Suprapubic skin (tissue), 4 donors: ENCODE results near the gene POLR2C. TPM values are rescaled to one million over a fixed set of nuclear protein-coding genes. Genes with fewer than 3 reads are reported as not detected.

Experiments used
- DNase-seq, 2 donors: peaks; one replicate each; pipeline ENCODE4 v3.0.0-alpha.2; 2019; ENCODE audit warnings: low spot score in 2 of 2
- H3K27ac ChIP-seq: fragments of 200-600 bp; sonication (generic); one replicate; pipeline ENCODE4 v1.5.1; 2019
- H3K27me3 ChIP-seq: fragments of 200-600 bp; sonication (generic); one replicate; pipeline ENCODE4 v1.5.1; 2019
- H3K36me3 ChIP-seq: fragments of 200-600 bp; sonication (generic); one replicate; pipeline ENCODE4 v1.5.1; 2019
- H3K4me1 ChIP-seq: fragments of 200-600 bp; sonication (generic); one replicate; pipeline ENCODE4 v1.5.1; 2019
- H3K4me3 ChIP-seq: fragments of 200-600 bp; sonication (generic); one replicate; pipeline ENCODE4 v1.5.1; 2019; ENCODE audit warnings: mild to moderate bottlenecking
- H3K9me3 ChIP-seq: fragments of 200-600 bp; sonication (generic); one replicate; pipeline ENCODE4 v1.5.1; 2019
- CTCF ChIP-seq, 2 donors: fragments of 200-600 bp in 1 of 2; fragments of 450-650 bp in 1 of 2; sonication (generic) in 1 of 2; IDR thresholded peaks; one replicate each; pipeline ENCODE4 v1.5.1; 2016 to 2019; ENCODE audit warnings: antibody characterized with exemption in 2 of 2, mild to moderate bottlenecking in 1 of 2, moderate library complexity in 1 of 2
- EP300 ChIP-seq: sonication (generic); formaldehyde crosslinking; IDR thresholded peaks from one replicate; pipeline ENCODE4 v1.6.1; 2017; ENCODE audit warnings: antibody characterized with exemption
- POLR2A ChIP-seq, 2 donors: fragments of 450-650 bp; IDR thresholded peaks; one replicate each; pipeline ENCODE4 v1.6.1; 2017; ENCODE audit warnings: antibody characterized with exemption in 2 of 2, mild to moderate bottlenecking in 2 of 2, moderate library complexity in 2 of 2
- POLR2AphosphoS5 ChIP-seq, 3 donors: sonication (generic); formaldehyde crosslinking; IDR thresholded peaks; one replicate each; pipeline ENCODE4 v1.6.1; 2017; ENCODE audit warnings: antibody characterized with exemption in 3 of 3
- WGBS: methylation state at CpG from one replicate; pipeline ENCODE4 v1.1.5; 2018; 5-methylcytosine and 5-hydroxymethylcytosine counted together
- total RNA-seq, 4 donors: library from RNA; depleted of rRNA; stranded (reverse); fragments of >200 nt; gene quantifications; one replicate each; pipeline ENCODE4 v1.1.0, GENCODE V29; 2016

POLR2C gene
- total RNA-seq, 4 donors from 2014 or later, result 65.0 to 80.3 (median 72.0) TPM

DNA sequence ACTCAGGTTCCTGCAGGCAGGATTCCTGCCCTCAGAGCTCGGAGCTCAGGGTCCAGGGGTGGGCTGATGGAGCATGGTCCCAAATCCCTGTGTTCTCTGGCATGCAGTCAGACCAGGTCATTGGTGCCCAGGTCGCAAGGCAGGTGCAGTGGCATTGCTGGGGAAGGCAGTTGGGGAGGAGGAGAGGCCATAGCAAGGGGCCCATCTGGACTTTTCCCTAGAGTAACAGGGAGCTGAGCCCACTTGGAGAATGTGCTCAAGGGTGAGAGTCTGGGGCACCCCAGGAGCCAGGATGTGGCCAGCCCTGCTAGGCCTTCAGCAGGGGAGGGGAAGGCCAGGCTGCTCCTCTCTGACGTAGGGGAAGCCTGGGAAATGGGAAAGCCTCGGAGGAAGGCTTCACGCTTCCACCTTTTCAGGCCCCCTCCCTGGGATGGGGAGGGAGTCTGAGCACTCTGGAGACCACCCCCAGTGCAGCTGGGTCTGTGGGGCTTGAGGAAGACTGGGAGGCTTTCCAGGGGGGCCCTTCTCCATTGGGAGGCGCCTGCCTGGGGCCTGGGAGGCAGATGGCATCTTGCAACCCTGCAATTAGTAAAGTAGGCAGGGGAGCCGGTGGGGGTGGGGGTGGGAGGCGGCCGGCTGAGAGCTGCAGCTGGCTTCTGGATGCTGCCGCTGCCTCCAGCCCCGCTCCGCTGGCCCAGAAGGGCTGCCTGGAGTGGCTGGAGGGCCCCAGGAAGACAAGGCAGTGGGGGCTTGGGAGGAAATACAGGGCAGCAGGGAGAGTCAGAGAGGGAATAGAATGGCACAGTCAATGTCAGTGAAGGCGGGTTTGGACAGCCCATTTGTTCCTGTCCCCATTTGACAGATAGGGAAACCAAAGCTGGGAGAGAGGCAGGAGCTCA lies 44.9 kb downstream of the POLR2C start:
- no peak for DNase-seq
- no peak overlapping the region for H3K4me3 ChIP-seq
- TF ChIP-seq CTCF (IDR thresholded peaks at IDR 0.05) (no peak), POLR2AphosphoS5 (IDR thresholded peaks at IDR 0.05) (no peak), EP300 (no peak), POLR2A (IDR thresholded peaks at IDR 0.05) (no peak)
- H3K27me3 ChIP-seq, result no peaks in the 10 kb centered on the region
- WGBS, result 80% methylated on average over 11 of the region's 13 CpGs
- H3K9me3 ChIP-seq, result no peaks in the 10 kb centered on the region
- H3K4me1 ChIP-seq, result no peaks in the 10 kb centered on the region
- H3K27ac ChIP-seq, result no peak overlapping the region
- peaks cover 3% of the 10 kb centered on the region for H3K36me3 ChIP-seq

DNA sequence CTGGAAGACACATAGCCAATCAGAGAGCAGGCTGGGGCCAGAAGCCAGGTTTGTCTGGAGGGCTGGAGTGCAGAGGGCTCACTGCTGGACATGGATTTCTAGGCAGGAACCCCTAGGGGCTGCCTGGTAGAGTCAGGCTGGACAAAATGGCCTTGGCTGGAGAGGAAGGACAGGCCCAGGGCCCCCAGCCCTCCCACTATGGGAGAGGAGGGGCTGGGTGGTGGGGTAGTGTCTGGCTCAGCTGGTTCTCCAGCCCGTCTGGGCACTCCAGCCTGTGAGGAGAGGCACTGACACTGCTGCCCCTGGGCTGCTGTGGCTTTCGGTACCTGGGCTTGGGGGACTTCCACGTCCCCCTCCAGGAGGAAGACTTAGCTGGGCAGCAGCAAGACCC lies 45.6 kb downstream of the POLR2C start:
- H3K4me3 ChIP-seq, result no peak overlapping the region
- H3K4me1 ChIP-seq, result no peaks in the 10 kb centered on the region
- no peaks in the 10 kb centered on the region for H3K27me3 ChIP-seq
- no peak overlapping the region for H3K27ac ChIP-seq
- DNase-seq, result no peak
- no peak for TF ChIP-seq EP300
- TF ChIP-seq POLR2AphosphoS5 (IDR thresholded peaks at IDR 0.05), result no peak
- TF ChIP-seq CTCF (IDR thresholded peaks at IDR 0.05), result no peak
- TF ChIP-seq POLR2A (IDR thresholded peaks at IDR 0.05), result no peak
- WGBS, result 67% methylated on average over 3 of the region's 3 CpGs
- H3K9me3 ChIP-seq, result no peaks in the 10 kb centered on the region
- H3K36me3 ChIP-seq, result peaks cover 6% of the 10 kb centered on the region

GRCh38 chr16:57509231-57509923 lies 46.9 kb downstream of the POLR2C start:
- Histone ChIP-seq H3K27ac (no peak overlapping the region), H3K4me1 (no peaks in the 10 kb centered on the region), H3K36me3 (peaks cover 6% of the 10 kb centered on the region), H3K4me3 (no peak overlapping the region), H3K9me3 (no peaks in the 10 kb centered on the region), H3K27me3 (no peaks in the 10 kb centered on the region)
- TF ChIP-seq POLR2A (IDR thresholded peaks at IDR 0.05), result no peak
- TF ChIP-seq CTCF (IDR thresholded peaks at IDR 0.05), result no peak
- TF ChIP-seq EP300, result no peak
- TF ChIP-seq POLR2AphosphoS5 (IDR thresholded peaks at IDR 0.05), result no peak
- DNase-seq, result no peak
- WGBS, result 68% methylated on average over 9 of the region's 12 CpGs

GRCh38 chr16:57510016-57510871 lies 47.8 kb downstream of the POLR2C start:
- WGBS, result 70% methylated on average over 8 of the region's 10 CpGs
- Histone ChIP-seq H3K4me1 (peaks cover 5% of the 10 kb centered on the region), H3K9me3 (no peaks in the 10 kb centered on the region), H3K4me3 (no peak overlapping the region), H3K27ac (no peak overlapping the region), H3K36me3 (peaks cover 6% of the 10 kb centered on the region), H3K27me3 (no peaks in the 10 kb centered on the region)
- TF ChIP-seq POLR2AphosphoS5 (IDR thresholded peaks at IDR 0.05) (no peak), POLR2A (IDR thresholded peaks at IDR 0.05) (no peak), EP300 (no peak), CTCF (IDR thresholded peaks at IDR 0.05) (no peak)
- no peak for DNase-seq
